HEK293 (cell line): Measurements from ENCODE around the gene OPA3.

Source experiments
- FEZF1 ChIP-seq: fragments of 450-650 bp; formaldehyde crosslinking; IDR thresholded peaks from 2 replicates; pipeline ENCODE4 v1.5.1; 2016; ENCODE audit warnings: missing biosample characterization, missing genetic modification characterization
- KLF10 ChIP-seq: fragments of 450-650 bp; IDR thresholded peaks from 2 replicates; pipeline ENCODE4 v1.5.1; 2018; ENCODE audit warnings: missing biosample characterization, mild to moderate bottlenecking, missing genetic modification characterization
- PRDM1 ChIP-seq: fragments of 450-650 bp; formaldehyde crosslinking; IDR thresholded peaks from 2 replicates; pipeline ENCODE4; 2016; ENCODE audit warnings: missing biosample characterization, missing genetic modification characterization
- TCF7L2 ChIP-seq: IDR thresholded peaks from 2 replicates; pipeline ENCODE4 v1.6.1; 2011; ENCODE audit warnings: low read depth, mild to moderate bottlenecking, inconsistent platforms, low read length, moderate library complexity, borderline replicate concordance
- ZBTB1 ChIP-seq: fragments of 450-650 bp; formaldehyde crosslinking; IDR thresholded peaks from 2 replicates; pipeline ENCODE4 v1.5.1; 2016; ENCODE audit warnings: missing biosample characterization, missing genetic modification characterization
- ZNF140 ChIP-seq: fragments of 450-650 bp; formaldehyde crosslinking; IDR thresholded peaks from 2 replicates; pipeline ENCODE4 v1.5.1; 2016; ENCODE audit warnings: missing biosample characterization, missing genetic modification characterization
- ZNF239 ChIP-seq: fragments of 450-650 bp; formaldehyde crosslinking; IDR thresholded peaks from 2 replicates; pipeline ENCODE4 v1.5.1; 2016; ENCODE audit warnings: missing biosample characterization, missing genetic modification characterization
- ZNF248 ChIP-seq: fragments of 450-650 bp; formaldehyde crosslinking; IDR thresholded peaks from 2 replicates; pipeline ENCODE4 v1.5.1; 2017; ENCODE audit warnings: missing biosample characterization, missing genetic modification characterization
- ZNF274 ChIP-seq, 2 experiments: fragments of 200-500 bp in 1 of 2; fragments of 450-650 bp in 1 of 2; sonication (Bioruptor generic) in 1 of 2; formaldehyde crosslinking in 1 of 2; IDR thresholded peaks; 2 replicates each; pipeline versions ENCODE4 v1.5.1 to v1.6.1; 2014 to 2016; ENCODE audit warnings: borderline replicate concordance in 1 of 2, inconsistent platforms in 1 of 2, low read length in 1 of 2, missing biosample characterization in 1 of 2, missing genetic modification characterization in 1 of 2
- ZNF366 ChIP-seq: fragments of 450-650 bp; formaldehyde crosslinking; conservative IDR thresholded peaks from 2 replicates; pipeline ENCODE4 v1.5.1; 2016; ENCODE audit warnings: missing biosample characterization, missing genetic modification characterization
- ZNF423 ChIP-seq: fragments of 450-650 bp; formaldehyde crosslinking; IDR thresholded peaks from 2 replicates; pipeline ENCODE4 v1.5.1; 2016; ENCODE audit warnings: missing biosample characterization, missing genetic modification characterization
- ZNF433 ChIP-seq: fragments of 450-650 bp; formaldehyde crosslinking; IDR thresholded peaks from 2 replicates; pipeline ENCODE4 v1.5.1; 2016; ENCODE audit warnings: missing biosample characterization, missing genetic modification characterization, low read depth
- ZNF530 ChIP-seq: fragments of 450-650 bp; formaldehyde crosslinking; IDR thresholded peaks from 2 replicates; pipeline ENCODE4 v1.5.1; 2016; ENCODE audit warnings: low read depth, missing biosample characterization, missing genetic modification characterization
- ZNF558 ChIP-seq: fragments of 450-650 bp; formaldehyde crosslinking; IDR thresholded peaks from 2 replicates; pipeline ENCODE4 v1.5.1; 2016; ENCODE audit warnings: missing biosample characterization, missing genetic modification characterization
- ZNF768 ChIP-seq: fragments of 450-650 bp; formaldehyde crosslinking; IDR thresholded peaks from 2 replicates; pipeline ENCODE4 v1.5.1; 2018; ENCODE audit warnings: missing biosample characterization, mild to moderate bottlenecking, missing genetic modification characterization
- ZNF785 ChIP-seq: fragments of 450-650 bp; formaldehyde crosslinking; IDR thresholded peaks from 2 replicates; pipeline ENCODE4 v1.5.1; 2016; ENCODE audit warnings: missing biosample characterization, missing genetic modification characterization
- ZNF791 ChIP-seq: fragments of 450-650 bp; formaldehyde crosslinking; IDR thresholded peaks from 2 replicates; pipeline ENCODE4 v1.5.1; 2016; ENCODE audit warnings: missing biosample characterization, missing genetic modification characterization
- TF ChIP-seq, protein P1 (sequence below): fragments of 450-650 bp; IDR thresholded peaks from 2 replicates; pipeline ENCODE4 v1.5.1; 2018; ENCODE audit warnings: missing biosample characterization, mild to moderate bottlenecking, missing genetic modification characterization
- TF ChIP-seq, protein P2 (sequence below): fragments of 450-650 bp; formaldehyde crosslinking; IDR thresholded peaks from 2 replicates; pipeline ENCODE4 v1.5.1; 2016; ENCODE audit warnings: missing biosample characterization, missing genetic modification characterization
- TF ChIP-seq, protein P3 (sequence below): IDR thresholded peaks from 2 replicates; pipeline ENCODE4 v1.6.1; 2011; ENCODE audit warnings: mild to moderate bottlenecking, low read depth, low read length, borderline replicate concordance
- TF ChIP-seq, protein P4 (sequence below): fragments of 450-650 bp; formaldehyde crosslinking; IDR thresholded peaks from 2 replicates; pipeline ENCODE4 v1.5.1; 2016; ENCODE audit warnings: missing biosample characterization, missing genetic modification characterization
- TF ChIP-seq, protein P5 (sequence below): fragments of 450-650 bp; formaldehyde crosslinking; IDR thresholded peaks from 2 replicates; pipeline ENCODE4 v1.5.1; 2017; ENCODE audit warnings: missing biosample characterization, missing genetic modification characterization
- TF ChIP-seq, protein P6 (sequence below): fragments of 450-650 bp; formaldehyde crosslinking; IDR thresholded peaks from 2 replicates; pipeline ENCODE4 v1.5.1; 2016; ENCODE audit warnings: missing biosample characterization, missing genetic modification characterization
- TF ChIP-seq, protein P7 (sequence below): fragments of 450-650 bp; formaldehyde crosslinking; IDR thresholded peaks from 2 replicates; pipeline ENCODE4 v1.5.1; 2017; ENCODE audit warnings: missing biosample characterization, missing genetic modification characterization
- TF ChIP-seq, protein P8 (sequence below): sonication (generic); formaldehyde crosslinking; IDR thresholded peaks from 2 replicates; pipeline ENCODE4 v1.8.1; 2022; ENCODE audit warnings: mild to moderate bottlenecking, moderate library complexity, missing genetic modification reagents

The OPA3 gene

DNA sequence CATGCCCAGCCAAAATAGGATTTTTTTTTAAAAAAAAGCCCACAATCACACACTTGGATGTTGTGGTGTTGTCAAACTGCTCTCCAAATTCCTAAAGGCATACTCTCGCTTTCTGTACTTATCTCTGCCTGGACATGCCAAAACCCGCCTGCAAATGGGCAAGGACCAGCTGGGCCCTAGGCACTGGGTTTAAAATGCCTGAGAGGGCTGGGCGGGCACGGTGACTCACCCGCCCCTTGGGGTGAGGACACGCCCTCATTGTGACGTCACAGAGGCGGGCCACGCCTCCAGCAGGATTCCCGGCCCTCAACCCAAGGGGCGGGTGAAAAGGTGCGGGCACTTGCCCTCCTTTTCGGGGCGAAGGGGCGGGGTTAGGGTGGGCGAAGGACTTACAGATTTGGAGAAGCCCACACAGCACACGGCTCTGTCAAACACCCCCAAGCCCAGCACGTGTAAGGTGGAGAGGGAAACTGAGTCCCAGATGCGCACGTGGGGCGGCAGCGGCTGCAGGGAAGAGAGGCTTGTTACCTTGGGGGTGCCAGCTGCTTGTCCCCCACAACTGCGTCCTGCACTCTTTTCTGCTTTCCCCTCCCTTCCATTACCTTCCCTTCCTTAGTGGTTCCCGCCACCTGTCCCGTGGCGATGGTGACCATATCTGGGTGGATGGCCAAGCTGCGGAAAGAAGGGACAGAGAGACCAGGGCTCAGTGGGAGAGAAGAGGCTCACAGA lies 48.0 kb upstream of the OPA3 start (continued):
- TF ChIP-seq, protein P1, sequence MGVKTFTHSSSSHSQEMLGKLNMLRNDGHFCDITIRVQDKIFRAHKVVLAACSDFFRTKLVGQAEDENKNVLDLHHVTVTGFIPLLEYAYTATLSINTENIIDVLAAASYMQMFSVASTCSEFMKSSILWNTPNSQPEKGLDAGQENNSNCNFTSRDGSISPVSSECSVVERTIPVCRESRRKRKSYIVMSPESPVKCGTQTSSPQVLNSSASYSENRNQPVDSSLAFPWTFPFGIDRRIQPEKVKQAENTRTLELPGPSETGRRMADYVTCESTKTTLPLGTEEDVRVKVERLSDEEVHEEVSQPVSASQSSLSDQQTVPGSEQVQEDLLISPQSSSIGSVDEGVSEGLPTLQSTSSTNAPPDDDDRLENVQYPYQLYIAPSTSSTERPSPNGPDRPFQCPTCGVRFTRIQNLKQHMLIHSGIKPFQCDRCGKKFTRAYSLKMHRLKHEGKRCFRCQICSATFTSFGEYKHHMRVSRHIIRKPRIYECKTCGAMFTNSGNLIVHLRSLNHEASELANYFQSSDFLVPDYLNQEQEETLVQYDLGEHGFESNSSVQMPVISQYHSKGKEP (tag by site-specific recombination) = no peak
- TF ChIP-seq, protein P2, sequence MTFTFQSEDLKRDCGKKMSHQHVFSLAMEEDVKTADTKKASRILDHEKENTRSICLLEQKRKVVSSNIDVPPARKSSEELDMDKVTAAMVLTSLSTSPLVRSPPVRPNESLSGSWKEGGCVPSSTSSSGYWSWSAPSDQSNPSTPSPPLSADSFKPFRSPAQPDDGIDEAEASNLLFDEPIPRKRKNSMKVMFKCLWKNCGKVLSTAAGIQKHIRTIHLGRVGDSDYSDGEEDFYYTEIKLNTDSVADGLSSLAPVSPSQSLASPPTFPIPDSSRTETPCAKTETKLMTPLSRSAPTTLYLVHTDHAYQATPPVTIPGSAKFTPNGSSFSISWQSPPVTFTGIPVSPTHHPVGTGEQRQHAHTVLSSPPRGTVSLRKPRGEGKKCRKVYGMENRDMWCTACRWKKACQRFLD = no peak
- TF ChIP-seq ZNF785 (tag by site-specific recombination) (no peak), ZBTB1 (tag by site-specific recombination) (no peak), ZNF140 (tag by site-specific recombination) (no peak), ZNF239 (no peak), ZNF248 (no peak), KLF10 (tag by site-specific recombination) (peak; percentile 94), ZNF530 (no peak), ZNF558 (tag by site-specific recombination) (no peak), ZNF274 (IDR thresholded peaks at IDR 0.05; ENCODE audit: low read length) (no peak), ZNF274 (tag by site-specific recombination; IDR thresholded peaks at IDR 0.05; ENCODE audit: borderline replicate concordance) (no peak), ZNF791 (no peak), PRDM1 (tag by site-specific recombination) (no peak), TCF7L2 (no peak), ZNF433 (tag by site-specific recombination) (no peak), ZNF366 (tag by site-specific recombination) (0 out of 2 replicates have a peak, but pooled peaks have one; percentile 20), ZNF423 (no peak), FEZF1 (peak; percentile 91), ZNF768 (no peak)
- TF ChIP-seq, protein P3, sequence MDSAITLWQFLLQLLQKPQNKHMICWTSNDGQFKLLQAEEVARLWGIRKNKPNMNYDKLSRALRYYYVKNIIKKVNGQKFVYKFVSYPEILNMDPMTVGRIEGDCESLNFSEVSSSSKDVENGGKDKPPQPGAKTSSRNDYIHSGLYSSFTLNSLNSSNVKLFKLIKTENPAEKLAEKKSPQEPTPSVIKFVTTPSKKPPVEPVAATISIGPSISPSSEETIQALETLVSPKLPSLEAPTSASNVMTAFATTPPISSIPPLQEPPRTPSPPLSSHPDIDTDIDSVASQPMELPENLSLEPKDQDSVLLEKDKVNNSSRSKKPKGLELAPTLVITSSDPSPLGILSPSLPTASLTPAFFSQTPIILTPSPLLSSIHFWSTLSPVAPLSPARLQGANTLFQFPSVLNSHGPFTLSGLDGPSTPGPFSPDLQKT = no peak
- TF ChIP-seq, protein P4, sequence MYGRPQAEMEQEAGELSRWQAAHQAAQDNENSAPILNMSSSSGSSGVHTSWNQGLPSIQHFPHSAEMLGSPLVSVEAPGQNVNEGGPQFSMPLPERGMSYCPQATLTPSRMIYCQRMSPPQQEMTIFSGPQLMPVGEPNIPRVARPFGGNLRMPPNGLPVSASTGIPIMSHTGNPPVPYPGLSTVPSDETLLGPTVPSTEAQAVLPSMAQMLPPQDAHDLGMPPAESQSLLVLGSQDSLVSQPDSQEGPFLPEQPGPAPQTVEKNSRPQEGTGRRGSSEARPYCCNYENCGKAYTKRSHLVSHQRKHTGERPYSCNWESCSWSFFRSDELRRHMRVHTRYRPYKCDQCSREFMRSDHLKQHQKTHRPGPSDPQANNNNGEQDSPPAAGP (tag by site-specific recombination) = peak; percentile 85
- TF ChIP-seq, protein P5, sequence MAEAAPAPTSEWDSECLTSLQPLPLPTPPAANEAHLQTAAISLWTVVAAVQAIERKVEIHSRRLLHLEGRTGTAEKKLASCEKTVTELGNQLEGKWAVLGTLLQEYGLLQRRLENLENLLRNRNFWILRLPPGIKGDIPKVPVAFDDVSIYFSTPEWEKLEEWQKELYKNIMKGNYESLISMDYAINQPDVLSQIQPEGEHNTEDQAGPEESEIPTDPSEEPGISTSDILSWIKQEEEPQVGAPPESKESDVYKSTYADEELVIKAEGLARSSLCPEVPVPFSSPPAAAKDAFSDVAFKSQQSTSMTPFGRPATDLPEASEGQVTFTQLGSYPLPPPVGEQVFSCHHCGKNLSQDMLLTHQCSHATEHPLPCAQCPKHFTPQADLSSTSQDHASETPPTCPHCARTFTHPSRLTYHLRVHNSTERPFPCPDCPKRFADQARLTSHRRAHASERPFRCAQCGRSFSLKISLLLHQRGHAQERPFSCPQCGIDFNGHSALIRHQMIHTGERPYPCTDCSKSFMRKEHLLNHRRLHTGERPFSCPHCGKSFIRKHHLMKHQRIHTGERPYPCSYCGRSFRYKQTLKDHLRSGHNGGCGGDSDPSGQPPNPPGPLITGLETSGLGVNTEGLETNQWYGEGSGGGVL = no peak
- TF ChIP-seq, protein P6, sequence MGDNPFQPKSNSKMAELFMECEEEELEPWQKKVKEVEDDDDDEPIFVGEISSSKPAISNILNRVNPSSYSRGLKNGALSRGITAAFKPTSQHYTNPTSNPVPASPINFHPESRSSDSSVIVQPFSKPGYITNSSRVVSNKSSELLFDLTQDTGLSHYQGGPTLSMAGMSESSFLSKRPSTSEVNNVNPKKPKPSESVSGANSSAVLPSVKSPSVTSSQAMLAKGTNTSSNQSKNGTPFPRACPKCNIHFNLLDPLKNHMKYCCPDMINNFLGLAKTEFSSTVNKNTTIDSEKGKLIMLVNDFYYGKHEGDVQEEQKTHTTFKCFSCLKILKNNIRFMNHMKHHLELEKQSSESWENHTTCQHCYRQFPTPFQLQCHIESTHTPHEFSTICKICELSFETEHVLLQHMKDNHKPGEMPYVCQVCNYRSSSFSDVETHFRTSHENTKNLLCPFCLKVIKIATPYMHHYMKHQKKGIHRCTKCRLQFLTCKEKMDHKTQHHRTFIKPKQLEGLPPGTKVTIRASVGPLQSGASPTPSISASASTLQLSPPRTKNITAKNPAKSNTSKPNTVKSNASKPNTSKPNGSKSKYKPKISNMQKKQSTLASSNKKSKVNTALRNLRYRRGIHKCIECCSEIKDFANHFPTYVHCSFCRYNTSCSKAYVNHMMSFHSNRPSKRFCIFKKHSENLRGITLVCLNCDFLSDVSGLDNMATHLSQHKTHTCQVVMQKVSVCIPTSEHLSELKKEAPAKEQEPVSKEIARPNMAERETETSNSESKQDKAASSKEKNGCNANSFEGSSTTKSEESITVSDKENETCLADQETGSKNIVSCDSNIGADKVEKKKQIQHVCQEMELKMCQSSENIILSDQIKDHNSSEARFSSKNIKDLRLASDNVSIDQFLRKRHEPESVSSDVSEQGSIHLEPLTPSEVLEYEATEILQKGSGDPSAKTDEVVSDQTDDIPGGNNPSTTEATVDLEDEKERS (tag by site-specific recombination) = no peak
- TF ChIP-seq, protein P7, sequence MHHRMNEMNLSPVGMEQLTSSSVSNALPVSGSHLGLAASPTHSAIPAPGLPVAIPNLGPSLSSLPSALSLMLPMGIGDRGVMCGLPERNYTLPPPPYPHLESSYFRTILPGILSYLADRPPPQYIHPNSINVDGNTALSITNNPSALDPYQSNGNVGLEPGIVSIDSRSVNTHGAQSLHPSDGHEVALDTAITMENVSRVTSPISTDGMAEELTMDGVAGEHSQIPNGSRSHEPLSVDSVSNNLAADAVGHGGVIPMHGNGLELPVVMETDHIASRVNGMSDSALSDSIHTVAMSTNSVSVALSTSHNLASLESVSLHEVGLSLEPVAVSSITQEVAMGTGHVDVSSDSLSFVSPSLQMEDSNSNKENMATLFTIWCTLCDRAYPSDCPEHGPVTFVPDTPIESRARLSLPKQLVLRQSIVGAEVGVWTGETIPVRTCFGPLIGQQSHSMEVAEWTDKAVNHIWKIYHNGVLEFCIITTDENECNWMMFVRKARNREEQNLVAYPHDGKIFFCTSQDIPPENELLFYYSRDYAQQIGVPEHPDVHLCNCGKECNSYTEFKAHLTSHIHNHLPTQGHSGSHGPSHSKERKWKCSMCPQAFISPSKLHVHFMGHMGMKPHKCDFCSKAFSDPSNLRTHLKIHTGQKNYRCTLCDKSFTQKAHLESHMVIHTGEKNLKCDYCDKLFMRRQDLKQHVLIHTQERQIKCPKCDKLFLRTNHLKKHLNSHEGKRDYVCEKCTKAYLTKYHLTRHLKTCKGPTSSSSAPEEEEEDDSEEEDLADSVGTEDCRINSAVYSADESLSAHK (tag by site-specific recombination) = no peak
- TF ChIP-seq, protein P8, sequence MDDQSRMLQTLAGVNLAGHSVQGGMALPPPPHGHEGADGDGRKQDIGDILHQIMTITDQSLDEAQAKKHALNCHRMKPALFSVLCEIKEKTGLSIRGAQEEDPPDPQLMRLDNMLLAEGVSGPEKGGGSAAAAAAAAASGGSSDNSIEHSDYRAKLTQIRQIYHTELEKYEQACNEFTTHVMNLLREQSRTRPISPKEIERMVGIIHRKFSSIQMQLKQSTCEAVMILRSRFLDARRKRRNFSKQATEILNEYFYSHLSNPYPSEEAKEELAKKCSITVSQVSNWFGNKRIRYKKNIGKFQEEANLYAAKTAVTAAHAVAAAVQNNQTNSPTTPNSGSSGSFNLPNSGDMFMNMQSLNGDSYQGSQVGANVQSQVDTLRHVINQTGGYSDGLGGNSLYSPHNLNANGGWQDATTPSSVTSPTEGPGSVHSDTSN = no peak
